ENCODE data around the gene ITFG2. TPM values are rescaled to one million over a fixed set of nuclear protein-coding genes. Genes with fewer than 3 reads are reported as not detected.
A peak's percentile ranks its signal among the peaks of the same experiment; 100 is the strongest.

Gene ITFG2
- total and polyA plus RNA-seq, 9 of the 15 experiments (the other 6 are each of a cell fraction or from before 2014, with no cell fraction given), result 15.0 to 22.8 (median 19.4) TPM

GRCh38 chr12:2836574-2836973 is 24.1 kb downstream of the ITFG2 start (continued):
- TF ChIP-seq ZNF639 (CRISPR knock-in tag; conservative IDR thresholded peaks at IDR 0.05 in 1 of 2, IDR thresholded peaks at IDR 0.05 in 1 of 2) (no peak), GATAD2B (IDR thresholded peaks at IDR 0.05; ENCODE audit: borderline replicate concordance) (no peak), SMAD1 (IDR thresholded peaks at IDR 0.05; ENCODE audit: low read depth, low read length, partially characterized antibody) (no peak), KAT2B (IDR thresholded peaks at IDR 0.05; ENCODE audit: low read depth, low read length) (no peak), TFAP4 (CRISPR knock-in tag; IDR thresholded peaks at IDR 0.05; ENCODE audit: borderline replicate concordance) (peak; percentile 33; the same call in 1 of the 2 replicates), SUPT5H (IDR thresholded peaks at IDR 0.05) (no peak), KAT8 (IDR thresholded peaks at IDR 0.05; ENCODE audit: low read depth) (no peak), JUND (IDR thresholded peaks at IDR 0.05; ENCODE audit: borderline replicate concordance, low read depth, low read length) (no peak), JUND (tag; IDR thresholded peaks at IDR 0.05; ENCODE audit: borderline replicate concordance, low read depth, low read length) (0 out of 3 replicates have a peak, but pooled peaks have one; percentile 21), MTA1 (IDR thresholded peaks at IDR 0.05; ENCODE audit: borderline replicate concordance) (no peak; the same call in 1 of the 2 replicates), CHD1 (IDR thresholded peaks at IDR 0.05; ENCODE audit: low read length) (no peak), HDAC1 (IDR thresholded peaks at IDR 0.05) (no peak), XRCC5 (IDR thresholded peaks at IDR 0.05; ENCODE audit: low read depth, low read length) (no peak), MYC (IDR thresholded peaks at IDR 0.05; ENCODE audit: low read depth, low read length) (peak; percentile 36; the same call in 1 of the 2 replicates), MYC (CRISPR knock-in tag; IDR thresholded peaks at IDR 0.05; ENCODE audit: borderline replicate concordance, low read depth) (no peak), ZNF146 (CRISPR knock-in tag; IDR thresholded peaks at IDR 0.05; ENCODE audit: unreplicated experiment) (no peak), NFE2 (IDR thresholded peaks at IDR 0.05; ENCODE audit: low read depth) (no peak), CBX2 (IDR thresholded peaks at IDR 0.05; ENCODE audit: insufficient read depth, low read length, poor library complexity, severe bottlenecking) (no peak), MIER1 (IDR thresholded peaks at IDR 0.05; ENCODE audit: low read depth) (no peak), ZSCAN32 (CRISPR knock-in tag; IDR thresholded peaks at IDR 0.05) (no peak), CBFB (CRISPR knock-in tag; IDR thresholded peaks at IDR 0.05) (no peak), TCF3 (CRISPR knock-in tag; IDR thresholded peaks at IDR 0.05) (no peak), ELF2 (CRISPR knock-in tag; IDR thresholded peaks at IDR 0.05) (no peak), RBM15 (IDR thresholded peaks at IDR 0.05; ENCODE audit: insufficient read depth, low read length) (no peak), ETS2 (tag; IDR thresholded peaks at IDR 0.05; ENCODE audit: borderline replicate concordance, poor library complexity, severe bottlenecking) (no peak)
- TF ChIP-seq, protein P1, sequence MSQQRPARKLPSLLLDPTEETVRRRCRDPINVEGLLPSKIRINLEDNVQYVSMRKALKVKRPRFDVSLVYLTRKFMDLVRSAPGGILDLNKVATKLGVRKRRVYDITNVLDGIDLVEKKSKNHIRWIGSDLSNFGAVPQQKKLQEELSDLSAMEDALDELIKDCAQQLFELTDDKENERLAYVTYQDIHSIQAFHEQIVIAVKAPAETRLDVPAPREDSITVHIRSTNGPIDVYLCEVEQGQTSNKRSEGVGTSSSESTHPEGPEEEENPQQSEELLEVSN (IDR thresholded peaks at IDR 0.05; ENCODE audit: borderline replicate concordance in 1 of 2, extremely low read depth in 1 of 2, insufficient read depth in 1 of 2, insufficient read length in 1 of 2, low read depth in 1 of 2, low read length in 1 of 2, poor library complexity in 1 of 2, severe bottlenecking in 1 of 2), result no peak

All from K562 (cell line).